Spleen (tissue), 7 donors: ENCODE measurements around the gene AP5B1.

Source experiments
- POLR2A ChIP-seq, 3 donors: fragments of 450-650 bp; IDR thresholded peaks; one replicate each; pipeline ENCODE4 v1.5.1; 2017; ENCODE audit warnings: antibody characterized with exemption in 3 of 3, mild to moderate bottlenecking in 1 of 3
- POLR2AphosphoS5 ChIP-seq, 3 donors: sonication (generic); formaldehyde crosslinking; IDR thresholded peaks; one replicate each; pipeline ENCODE4 v1.5.1; 2017; ENCODE audit warnings: antibody characterized with exemption in 3 of 3
- TF ChIP-seq, protein P1 (sequence below), 11 experiments: fragments of 200-600 bp in 7 of 11; fragments of 450-650 bp in 4 of 11; sonication (generic) in 4 of 11; IDR thresholded peaks in 8 of 11; conservative IDR thresholded peaks in 3 of 11; 1 replicate in 7 of 11; 2 replicates in 4 of 11; pipeline versions ENCODE4 v1.4.0 to v1.8.0; 2016 to 2021; ENCODE audit warnings: antibody characterized with exemption in 11 of 11, inconsistent platforms in 4 of 11, mild to moderate bottlenecking in 1 of 11
- donor health status: DM: no; HTN: no; CAD: no; lungs with moderate emphysema.
- donor health status: DM: no; HTN: no; CAD: no.
- donor health status: DM: no; HTN: no; CAD: no.

DNA sequence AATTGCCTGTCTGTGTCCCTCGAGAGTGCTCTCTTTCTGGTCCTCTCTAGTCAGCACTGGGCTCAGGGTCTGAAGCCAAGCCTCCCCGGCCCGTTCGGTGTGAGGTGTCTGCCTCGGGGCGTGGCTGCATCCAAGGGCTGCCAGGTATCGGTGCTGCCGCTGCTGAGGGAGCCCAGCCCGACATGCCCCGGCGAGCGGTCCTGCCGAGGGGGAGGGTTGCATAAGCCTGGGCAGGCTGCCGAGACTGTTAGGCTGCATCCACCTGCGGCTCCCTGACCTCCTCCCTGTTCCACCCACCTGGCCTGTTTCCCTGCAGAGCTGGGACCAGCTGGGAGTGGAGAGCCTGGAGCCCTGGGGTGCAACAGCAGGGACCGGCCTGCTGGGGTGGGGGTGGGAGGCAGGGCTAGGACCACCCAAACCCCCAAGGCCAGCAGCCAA is 12.4 kb upstream of the AP5B1 start:
- TF ChIP-seq POLR2AphosphoS5 (IDR thresholded peaks at IDR 0.05) (no peak), POLR2A (IDR thresholded peaks at IDR 0.05) (no peak)
- TF ChIP-seq, protein P1, sequence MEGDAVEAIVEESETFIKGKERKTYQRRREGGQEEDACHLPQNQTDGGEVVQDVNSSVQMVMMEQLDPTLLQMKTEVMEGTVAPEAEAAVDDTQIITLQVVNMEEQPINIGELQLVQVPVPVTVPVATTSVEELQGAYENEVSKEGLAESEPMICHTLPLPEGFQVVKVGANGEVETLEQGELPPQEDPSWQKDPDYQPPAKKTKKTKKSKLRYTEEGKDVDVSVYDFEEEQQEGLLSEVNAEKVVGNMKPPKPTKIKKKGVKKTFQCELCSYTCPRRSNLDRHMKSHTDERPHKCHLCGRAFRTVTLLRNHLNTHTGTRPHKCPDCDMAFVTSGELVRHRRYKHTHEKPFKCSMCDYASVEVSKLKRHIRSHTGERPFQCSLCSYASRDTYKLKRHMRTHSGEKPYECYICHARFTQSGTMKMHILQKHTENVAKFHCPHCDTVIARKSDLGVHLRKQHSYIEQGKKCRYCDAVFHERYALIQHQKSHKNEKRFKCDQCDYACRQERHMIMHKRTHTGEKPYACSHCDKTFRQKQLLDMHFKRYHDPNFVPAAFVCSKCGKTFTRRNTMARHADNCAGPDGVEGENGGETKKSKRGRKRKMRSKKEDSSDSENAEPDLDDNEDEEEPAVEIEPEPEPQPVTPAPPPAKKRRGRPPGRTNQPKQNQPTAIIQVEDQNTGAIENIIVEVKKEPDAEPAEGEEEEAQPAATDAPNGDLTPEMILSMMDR (IDR thresholded peaks at IDR 0.05 in 8 of 11, conservative IDR thresholded peaks at IDR 0.05 in 3 of 11): no peak
